Lower leg skin (tissue), 4 donors: ENCODE results near the gene VWCE. TPM values are rescaled to one million over a fixed set of nuclear protein-coding genes. Genes with fewer than 3 reads are reported as not detected.

Experiments
- DNase-seq, 2 donors: peaks; one replicate each; pipeline ENCODE4 v3.0.0-alpha.2; 2019; ENCODE audit warnings: low spot score in 2 of 2
- H3K4me3 ChIP-seq: fragments of 200-600 bp; sonication (generic); 2 replicates; pipeline ENCODE4 v1.5.1; 2017; ENCODE audit warnings: mild to moderate bottlenecking, low read depth; ENCODE audit not compliant: poor library complexity, severe bottlenecking
- POLR2A ChIP-seq, 2 donors: fragments of 450-650 bp; IDR thresholded peaks; one replicate each; pipeline ENCODE4 v1.6.1; 2016 to 2017; ENCODE audit warnings: antibody characterized with exemption in 2 of 2, mild to moderate bottlenecking in 1 of 2, moderate library complexity in 1 of 2
- WGBS, 2 donors: methylation state at CpG; one replicate each; pipeline ENCODE4 v1.1.5; 2018; 5-methylcytosine and 5-hydroxymethylcytosine counted together
- intact Hi-C: fragments of 100-400 bp; cut with DNase I; formaldehyde crosslinking; loops from one replicate; pipeline ENCODE4 v1.15.0; 2023; ENCODE audit warnings: low total_unique reads
- total RNA-seq, 4 donors: library from RNA; depleted of rRNA; stranded (reverse); fragments of >200 nt; gene quantifications; one replicate each; pipeline ENCODE4 v1.1.0, GENCODE V29; 2016
- TF ChIP-seq, protein P1 (sequence below), 3 donors: fragments of 450-650 bp; IDR thresholded peaks; one replicate each; pipeline ENCODE4 v1.5.1; 2016; ENCODE audit warnings: antibody characterized with exemption in 3 of 3, mild to moderate bottlenecking in 3 of 3, moderate library complexity in 2 of 3

The VWCE gene
- total RNA-seq, 4 donors from 2014 or later = 0.22 to 0.68 TPM; not detected in 2

DNA sequence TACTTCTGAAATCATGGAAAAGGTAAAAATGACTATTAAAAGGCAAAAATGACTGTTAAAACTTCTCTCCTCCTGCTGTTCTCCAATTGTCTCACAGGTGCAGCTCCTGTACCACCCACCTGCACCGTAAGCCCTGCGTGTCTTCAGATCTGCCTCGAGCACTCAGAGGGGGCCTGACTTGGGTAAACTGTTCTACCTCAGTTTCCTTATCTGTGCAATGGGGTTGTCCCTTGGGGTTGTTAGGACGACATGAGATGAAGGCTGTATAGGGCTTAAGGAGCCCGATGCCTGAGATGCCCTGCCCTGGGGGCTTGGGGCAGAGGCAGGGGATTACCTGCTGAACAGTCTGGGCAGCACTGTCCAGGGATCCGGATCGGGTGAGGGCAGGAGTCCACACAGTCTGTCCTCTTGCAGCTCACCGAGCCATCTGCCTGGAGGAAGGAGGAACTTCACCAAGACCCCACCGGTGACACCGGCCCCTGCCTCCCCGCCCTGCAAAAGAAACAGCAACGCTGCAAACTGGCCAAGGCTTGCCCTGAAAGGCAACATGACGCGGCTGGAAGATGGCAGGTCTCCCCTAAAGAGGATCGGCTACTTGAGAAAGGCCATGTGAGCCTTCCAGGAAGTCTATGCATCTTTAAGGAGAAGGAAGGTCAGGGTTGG lies 26.4 kb downstream of the VWCE start:
- DNase-seq = no peak
- no peak overlapping the region for H3K4me3 ChIP-seq
- TF ChIP-seq, protein P1, sequence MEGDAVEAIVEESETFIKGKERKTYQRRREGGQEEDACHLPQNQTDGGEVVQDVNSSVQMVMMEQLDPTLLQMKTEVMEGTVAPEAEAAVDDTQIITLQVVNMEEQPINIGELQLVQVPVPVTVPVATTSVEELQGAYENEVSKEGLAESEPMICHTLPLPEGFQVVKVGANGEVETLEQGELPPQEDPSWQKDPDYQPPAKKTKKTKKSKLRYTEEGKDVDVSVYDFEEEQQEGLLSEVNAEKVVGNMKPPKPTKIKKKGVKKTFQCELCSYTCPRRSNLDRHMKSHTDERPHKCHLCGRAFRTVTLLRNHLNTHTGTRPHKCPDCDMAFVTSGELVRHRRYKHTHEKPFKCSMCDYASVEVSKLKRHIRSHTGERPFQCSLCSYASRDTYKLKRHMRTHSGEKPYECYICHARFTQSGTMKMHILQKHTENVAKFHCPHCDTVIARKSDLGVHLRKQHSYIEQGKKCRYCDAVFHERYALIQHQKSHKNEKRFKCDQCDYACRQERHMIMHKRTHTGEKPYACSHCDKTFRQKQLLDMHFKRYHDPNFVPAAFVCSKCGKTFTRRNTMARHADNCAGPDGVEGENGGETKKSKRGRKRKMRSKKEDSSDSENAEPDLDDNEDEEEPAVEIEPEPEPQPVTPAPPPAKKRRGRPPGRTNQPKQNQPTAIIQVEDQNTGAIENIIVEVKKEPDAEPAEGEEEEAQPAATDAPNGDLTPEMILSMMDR (IDR thresholded peaks at IDR 0.05) = no peak
- no peak for TF ChIP-seq POLR2A (IDR thresholded peaks at IDR 0.05)
- WGBS, 2 donors = 90% methylated on average over 15 of the region's 15 CpGs
- intact Hi-C loops = no loop called here

GRCh38 chr11:61267437-61267841 lies 27.7 kb downstream of the VWCE start:
- WGBS, 2 donors = 63 to 66% methylated on average over 6 of the region's 6 CpGs
- TF ChIP-seq, protein P1 (IDR thresholded peaks at IDR 0.05) = no peak
- TF ChIP-seq POLR2A (IDR thresholded peaks at IDR 0.05) = no peak
- no peak for DNase-seq
- H3K4me3 ChIP-seq = no peak overlapping the region
- intact Hi-C loops = no loop called here

DNA sequence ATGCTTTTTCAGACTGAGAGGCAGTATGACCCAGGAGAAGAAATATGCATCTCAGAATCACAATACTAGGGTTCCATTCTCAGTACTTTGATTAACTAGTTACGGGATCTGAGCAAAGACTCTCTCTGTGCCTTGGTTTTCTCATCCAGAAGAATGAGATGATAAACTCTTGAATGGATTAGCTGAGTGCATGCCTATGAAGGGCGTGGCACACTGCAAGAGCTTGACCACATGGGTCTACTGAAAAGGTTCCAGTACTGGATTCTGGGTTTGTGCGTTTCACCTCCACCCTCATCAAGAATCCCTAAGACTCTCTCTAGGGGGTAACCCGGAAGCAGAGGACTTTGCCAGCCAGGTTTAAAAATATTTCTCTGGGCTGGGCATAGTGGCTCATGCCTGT lies 28.5 kb downstream of the VWCE start:
- no peak for DNase-seq
- H3K4me3 ChIP-seq = no peak overlapping the region
- intact Hi-C loops = no loop called here
- 72 to 74% methylated on average over 4 of the region's 4 CpGs for WGBS, 2 donors
- no peak for TF ChIP-seq POLR2A (IDR thresholded peaks at IDR 0.05)
- TF ChIP-seq, protein P1 (IDR thresholded peaks at IDR 0.05) = no peak

DNA sequence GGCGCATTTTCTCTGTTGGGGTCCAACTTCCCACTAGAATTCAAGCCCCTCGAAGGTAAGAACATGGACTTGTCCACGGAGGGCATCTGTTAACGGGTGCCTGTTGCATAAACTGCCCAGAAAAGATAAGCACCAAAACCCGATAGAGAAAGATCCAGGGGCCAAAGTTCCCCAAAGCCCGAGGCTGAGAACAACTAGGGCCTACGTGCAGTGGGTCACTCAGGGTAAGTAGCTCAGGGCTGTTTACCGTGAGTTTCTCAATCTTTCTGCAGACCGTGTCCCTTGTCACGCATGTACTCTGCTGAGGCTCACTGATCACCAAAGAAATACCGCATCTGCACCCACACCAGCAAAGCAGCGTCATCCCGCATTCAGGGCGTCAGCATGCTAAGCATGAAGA lies 29.8 kb downstream of the VWCE start:
- intact Hi-C loops = no loop called here

DNA sequence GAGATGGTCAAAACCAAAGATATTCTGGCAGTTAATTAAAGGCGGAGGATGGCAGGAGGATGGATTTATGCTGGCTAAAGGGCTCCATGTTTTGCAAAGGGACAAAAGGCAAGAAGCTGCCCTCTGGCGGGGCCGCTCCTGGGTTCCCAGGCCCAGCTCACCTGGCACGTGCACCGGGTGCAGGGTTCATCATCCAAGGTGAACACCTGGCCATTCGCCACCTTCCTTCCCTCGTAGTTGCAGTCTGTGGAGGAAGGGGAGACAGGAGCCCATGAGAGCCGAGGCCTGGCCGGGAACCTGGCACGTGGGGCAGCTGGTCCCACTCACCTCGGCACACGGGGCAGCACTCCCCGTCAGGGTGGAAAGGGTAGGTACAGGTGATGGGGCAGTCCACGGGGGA lies 30.3 kb downstream of the VWCE start:
- 91 to 94% methylated on average over 14 of the region's 14 CpGs for WGBS, 2 donors

More for the DNA sequence above, 29.8 kb downstream of the VWCE start:
- 93% methylated on average over 14 of the region's 14 CpGs for WGBS, 2 donors
- DNase-seq = no peak
- H3K4me3 ChIP-seq = no peak overlapping the region
- TF ChIP-seq, protein P1 (IDR thresholded peaks at IDR 0.05) = no peak
- TF ChIP-seq POLR2A (IDR thresholded peaks at IDR 0.05) = no peak

More for the DNA sequence above, 30.3 kb downstream of the VWCE start:
- H3K4me3 ChIP-seq = no peak overlapping the region
- intact Hi-C loops = no loop called here
- TF ChIP-seq, protein P1 (IDR thresholded peaks at IDR 0.05) = no peak
- TF ChIP-seq POLR2A (IDR thresholded peaks at IDR 0.05) = no peak
- DNase-seq = no peak
